ENCODE data around the gene CYSLTR2. TPM values are rescaled to one million over a fixed set of nuclear protein-coding genes. Genes with fewer than 3 reads are reported as not detected.

CYSLTR2 gene
- total RNA-seq, 2 experiments from 2014 or later: 1.1 to 1.5 TPM

- Mint-ChIP-seq H3K4me3 (no peak overlapping the region), H3K4me1 (ENCODE audit: low read depth) (peaks cover 5% of the 10 kb centered on the region)
- CTCF ChIA-PET: interaction anchor here (1.9 kb wide), 1 partner anchor 10 kb away, joined by 4 read pairs; no protein-coding TSS in a partner anchor
These were observed 56.4 kb downstream of the CYSLTR2 start for GRCh38 chr13:48710160-48710559.

GRCh38 chr13:48712141-48712540, 58.4 kb downstream of the CYSLTR2 start:
- Mint-ChIP-seq H3K27ac (no peak overlapping the region), H3K27me3 (no peaks in the 10 kb centered on the region), H3K4me3 (no peak overlapping the region), H3K36me3 (ENCODE audit: low read depth) (peaks cover 15% of the 10 kb centered on the region), H3K9me3 (peaks cover 8% of the 10 kb centered on the region), H3K4me1 (ENCODE audit: low read depth) (peaks cover 5% of the 10 kb centered on the region)
- intact Hi-C loops (cut with micrococcal nuclease): no loop called here
- no peak for ATAC-seq
- POLR2A ChIA-PET: no interaction called here
- CTCF ChIA-PET: interaction anchor here (1.0 to 1.9 kb wide), 3 partner anchors 8 to 20 kb away, joined by 3 to 4 read pairs (median 3); no protein-coding TSS in a partner anchor
- no peak for TF ChIP-seq CTCF (IDR thresholded peaks at IDR 0.05)
- no peak for DNase-seq

More at GRCh38 chr13:48710160-48710559, 56.4 kb downstream of the CYSLTR2 start:
- H3K9me3 Mint-ChIP-seq: no peaks in the 10 kb centered on the region
- peaks cover 15% of the 10 kb centered on the region for H3K36me3 Mint-ChIP-seq (ENCODE audit: low read depth)
- no peak for TF ChIP-seq CTCF (IDR thresholded peaks at IDR 0.05)
- ATAC-seq (no peak), DNase-seq (no peak)
- intact Hi-C loops (cut with micrococcal nuclease): no loop called here
- POLR2A ChIA-PET: interaction anchor here (0.7 kb wide), 1 partner anchor 184 kb away, joined by 3 read pairs; no protein-coding TSS in a partner anchor
- H3K27me3 Mint-ChIP-seq: no peaks in the 10 kb centered on the region
- H3K27ac Mint-ChIP-seq: no peak overlapping the region

GRCh38 chr13:48715977-48716376, 62.2 kb downstream of the CYSLTR2 start:
- Mint-ChIP-seq H3K27ac (no peak overlapping the region), H3K4me1 (ENCODE audit: low read depth) (no peaks in the 10 kb centered on the region), H3K4me3 (no peak overlapping the region), H3K36me3 (ENCODE audit: low read depth) (peaks cover 3% of the 10 kb centered on the region), H3K27me3 (no peaks in the 10 kb centered on the region), H3K9me3 (peaks cover 29% of the 10 kb centered on the region)
- no peak for TF ChIP-seq CTCF (IDR thresholded peaks at IDR 0.05)
- intact Hi-C loops (cut with micrococcal nuclease): no loop called here
- no peak for DNase-seq
- ChIA-PET POLR2A (no interaction called here), CTCF (no interaction called here)
- no peak for ATAC-seq

- Mint-ChIP-seq H3K4me3 (no peak overlapping the region), H3K9me3 (peaks cover 28% of the 10 kb centered on the region), H3K27ac (no peak overlapping the region), H3K4me1 (ENCODE audit: low read depth) (no peaks in the 10 kb centered on the region), H3K36me3 (ENCODE audit: low read depth) (peaks cover under 1% of the 10 kb centered on the region), H3K27me3 (no peaks in the 10 kb centered on the region)
- intact Hi-C loops (cut with micrococcal nuclease): no loop called here
- TF ChIP-seq CTCF (IDR thresholded peaks at IDR 0.05): no peak
- ChIA-PET CTCF (interaction anchor here (1.5 to 3.9 kb wide), 2 partner anchors 9 to 12 kb away, joined by 4 to 30 read pairs; no protein-coding TSS in a partner anchor), POLR2A (no interaction called here)
- no peak for ATAC-seq
- DNase-seq: no peak
These were observed 66.9 kb downstream of the CYSLTR2 start for GRCh38 chr13:48720621-48721020.

GRCh38 chr13:48723168-48723567, 69.4 kb downstream of the CYSLTR2 start:
- H3K27ac Mint-ChIP-seq: no peak overlapping the region
- ChIA-PET POLR2A (no interaction called here), CTCF (interaction anchor here (3.9 kb wide), 1 partner anchor 10 kb away, joined by 30 read pairs; no protein-coding TSS in a partner anchor)
- intact Hi-C loops (cut with micrococcal nuclease): no loop called here
- no peak for TF ChIP-seq CTCF (IDR thresholded peaks at IDR 0.05)
- H3K4me1 Mint-ChIP-seq (ENCODE audit: low read depth): no peaks in the 10 kb centered on the region
- no peak for DNase-seq
- ATAC-seq: no peak
- H3K27me3 Mint-ChIP-seq: no peaks in the 10 kb centered on the region
- H3K4me3 Mint-ChIP-seq: no peak overlapping the region
- no peaks in the 10 kb centered on the region for H3K36me3 Mint-ChIP-seq (ENCODE audit: low read depth)
- H3K9me3 Mint-ChIP-seq: peaks cover 15% of the 10 kb centered on the region
